ENCODE results near the gene CCDC40.

Gene CCDC40

GRCh38 chr17:80122926-80123505, 86.6 kb downstream of the CCDC40 start:
- H3K4me3 Mint-ChIP-seq, result no peak overlapping the region
- TF ChIP-seq CTCF (IDR thresholded peaks at IDR 0.05), result no peak
- no peak for DNase-seq
- no peaks in the 10 kb centered on the region for H3K36me3 Mint-ChIP-seq (ENCODE audit: low read depth)
- no peak overlapping the region for H3K27ac Mint-ChIP-seq
- H3K4me1 Mint-ChIP-seq, result peaks cover 16% of the 10 kb centered on the region
- peaks cover 9% of the 10 kb centered on the region for H3K27me3 Mint-ChIP-seq (ENCODE audit: low read depth, poor library complexity)
- no peaks in the 10 kb centered on the region for H3K9me3 Mint-ChIP-seq

GRCh38 chr17:80123791-80124190, 87.3 kb downstream of the CCDC40 start:
- Mint-ChIP-seq H3K4me1 (peaks cover 16% of the 10 kb centered on the region), H3K36me3 (ENCODE audit: low read depth) (no peaks in the 10 kb centered on the region), H3K9me3 (no peaks in the 10 kb centered on the region), H3K27me3 (ENCODE audit: low read depth, poor library complexity) (peaks cover 10% of the 10 kb centered on the region), H3K4me3 (no peak overlapping the region), H3K27ac (no peak overlapping the region)
- DNase-seq, result no peak
- TF ChIP-seq CTCF (IDR thresholded peaks at IDR 0.05), result no peak

- H3K9me3 Mint-ChIP-seq, result no peaks in the 10 kb centered on the region
- H3K27ac Mint-ChIP-seq, result no peak overlapping the region
- no peaks in the 10 kb centered on the region for H3K36me3 Mint-ChIP-seq (ENCODE audit: low read depth)
- H3K27me3 Mint-ChIP-seq (ENCODE audit: low read depth, poor library complexity), result peaks cover 10% of the 10 kb centered on the region
- peaks cover 16% of the 10 kb centered on the region for H3K4me1 Mint-ChIP-seq
- DNase-seq, result no peak
- TF ChIP-seq CTCF (IDR thresholded peaks at IDR 0.05), result peak; percentile 55
- no peak overlapping the region for H3K4me3 Mint-ChIP-seq
These were observed 88.0 kb downstream of the CCDC40 start for GRCh38 chr17:80124351-80124981.

- Mint-ChIP-seq H3K4me1 (peaks cover 16% of the 10 kb centered on the region), H3K36me3 (ENCODE audit: low read depth) (no peaks in the 10 kb centered on the region), H3K27ac (no peak overlapping the region), H3K27me3 (ENCODE audit: low read depth, poor library complexity) (peaks cover 11% of the 10 kb centered on the region), H3K9me3 (no peaks in the 10 kb centered on the region), H3K4me3 (no peak overlapping the region)
- no peak for TF ChIP-seq CTCF (IDR thresholded peaks at IDR 0.05)
- no peak for DNase-seq
These were observed 89.4 kb downstream of the CCDC40 start for GRCh38 chr17:80125656-80126448.

- no peak overlapping the region for H3K4me3 Mint-ChIP-seq
- H3K4me1 Mint-ChIP-seq, result peaks cover 16% of the 10 kb centered on the region
- H3K27ac Mint-ChIP-seq, result no peak overlapping the region
- DNase-seq, result no peak
- H3K36me3 Mint-ChIP-seq (ENCODE audit: low read depth), result no peaks in the 10 kb centered on the region
- H3K9me3 Mint-ChIP-seq, result no peaks in the 10 kb centered on the region
- H3K27me3 Mint-ChIP-seq (ENCODE audit: low read depth, poor library complexity), result peaks cover 12% of the 10 kb centered on the region
- no peak for TF ChIP-seq CTCF (IDR thresholded peaks at IDR 0.05)
These were observed 89.9 kb downstream of the CCDC40 start for GRCh38 chr17:80126449-80126715.
